HAP-1 (cell line): ENCODE data around the gene CLCF1.
"Not testable (repeated sequence)": the region's sequence is repeated elsewhere in the genome, so short reads cannot be mapped to it uniquely, and the experiment has no call there.

Source experiments
- DNase-seq, 2 experiments: peaks; one replicate each; pipeline ENCODE4 v3.0.0-alpha.2; 2016 to 2020; ENCODE audit warnings: low spot score in 2 of 2
- H3K27me3 ChIP-seq: fragments of 250-450 bp; sonication (Bioruptor Pico); 2 replicates; pipeline ENCODE4 v1.5.1; 2020; ENCODE audit warnings: low read depth, mild to moderate bottlenecking, moderate library complexity
- H3K36me3 ChIP-seq: fragments of 250-450 bp; sonication (Bioruptor Pico); replicated peaks from 2 replicates; pipeline ENCODE4 v1.5.1; 2020; ENCODE audit warnings: mild to moderate bottlenecking
- H3K4me1 ChIP-seq: fragments of 250-450 bp; sonication (Bioruptor Pico); 2 replicates; pipeline ENCODE4 v1.5.1; 2020; ENCODE audit warnings: mild to moderate bottlenecking
- H3K4me3 ChIP-seq: fragments of 250-450 bp; sonication (Bioruptor Pico); 2 replicates; pipeline ENCODE4 v1.5.1; 2020; ENCODE audit warnings: mild to moderate bottlenecking, moderate library complexity
- H3K9me3 ChIP-seq: fragments of 250-450 bp; sonication (Bioruptor Pico); 2 replicates; pipeline ENCODE4 v1.5.1; 2020; ENCODE audit warnings: mild to moderate bottlenecking, moderate library complexity
- in situ Hi-C: fragments of 300-500 bp; cut with MboI; formaldehyde crosslinking; loops from 3 replicates; pipeline ENCODE4 v1.14.3; 2020; ENCODE audit warnings: low sequenced_read_pairs, inconsistent platforms, mixed read lengths

Gene CLCF1

DNA sequence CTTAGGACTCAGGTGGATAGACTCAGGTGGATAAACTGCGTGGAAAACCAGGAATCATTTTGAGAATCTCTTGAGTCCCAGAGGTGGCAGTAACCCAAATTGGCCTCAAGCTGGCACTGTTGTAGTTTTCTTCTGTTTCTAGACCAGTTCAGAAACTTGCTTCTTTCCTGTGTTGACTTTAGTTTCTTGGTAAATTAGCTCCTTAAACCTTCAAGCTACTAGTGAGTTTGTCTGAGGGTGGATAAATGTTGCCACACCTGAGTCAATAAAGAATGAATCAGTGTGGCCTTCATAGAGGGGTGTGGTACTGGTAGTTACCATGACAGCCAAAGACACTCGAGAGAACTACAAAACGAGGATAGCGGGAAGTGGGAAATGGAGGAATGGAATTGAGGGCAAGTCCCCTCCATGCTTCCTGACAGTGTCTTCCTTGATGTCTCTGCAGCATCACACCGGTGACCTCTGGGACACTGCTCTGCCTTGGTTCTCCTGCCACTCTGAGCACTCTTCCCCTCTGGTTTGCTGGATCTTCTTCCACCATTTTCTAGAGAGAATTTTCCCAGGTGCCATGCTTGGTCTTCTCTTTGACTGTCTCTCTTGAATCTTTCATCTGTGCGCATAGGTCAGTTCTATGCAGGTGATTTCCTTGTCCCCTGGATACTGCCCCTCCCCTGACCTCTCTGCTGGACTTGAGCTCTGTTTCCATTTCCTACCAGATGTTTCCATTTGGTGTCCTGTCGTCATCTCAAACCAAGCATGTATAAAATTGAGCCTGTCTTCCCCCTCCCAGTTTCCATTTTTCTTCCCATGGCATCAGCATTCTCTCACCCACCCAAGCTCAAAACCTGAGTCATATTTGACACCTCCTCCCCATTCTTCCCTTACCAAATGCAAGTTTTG, 27.2 kb downstream of the CLCF1 start:
- H3K36me3 ChIP-seq = no peaks in the 10 kb centered on the region
- H3K27me3 ChIP-seq = no peaks in the 10 kb centered on the region
- peak in 1 of 2 experiments; percentile 22 for DNase-seq
- H3K4me1 ChIP-seq = no peaks in the 10 kb centered on the region
- in situ Hi-C loops = no loop called here
- no peak overlapping the region for H3K4me3 ChIP-seq
- no peaks in the 10 kb centered on the region for H3K9me3 ChIP-seq

- Histone ChIP-seq H3K4me1 (no peaks in the 10 kb centered on the region), H3K36me3 (no peaks in the 10 kb centered on the region), H3K4me3 (no peak overlapping the region), H3K27me3 (no peaks in the 10 kb centered on the region), H3K9me3 (no peaks in the 10 kb centered on the region)
- in situ Hi-C loops = no loop called here
- no peak for DNase-seq
Observed at GRCh38 chr11:67345247-67345919, 28.0 kb downstream of the CLCF1 start.

- no peaks in the 10 kb centered on the region for H3K9me3 ChIP-seq
- no peaks in the 10 kb centered on the region for H3K27me3 ChIP-seq
- H3K4me1 ChIP-seq = no peaks in the 10 kb centered on the region
- H3K4me3 ChIP-seq = no peak overlapping the region
- DNase-seq = no peak
- no peaks in the 10 kb centered on the region for H3K36me3 ChIP-seq
- in situ Hi-C loops = no loop called here
Observed at GRCh38 chr11:67344264-67344663, 29.1 kb downstream of the CLCF1 start.

DNA sequence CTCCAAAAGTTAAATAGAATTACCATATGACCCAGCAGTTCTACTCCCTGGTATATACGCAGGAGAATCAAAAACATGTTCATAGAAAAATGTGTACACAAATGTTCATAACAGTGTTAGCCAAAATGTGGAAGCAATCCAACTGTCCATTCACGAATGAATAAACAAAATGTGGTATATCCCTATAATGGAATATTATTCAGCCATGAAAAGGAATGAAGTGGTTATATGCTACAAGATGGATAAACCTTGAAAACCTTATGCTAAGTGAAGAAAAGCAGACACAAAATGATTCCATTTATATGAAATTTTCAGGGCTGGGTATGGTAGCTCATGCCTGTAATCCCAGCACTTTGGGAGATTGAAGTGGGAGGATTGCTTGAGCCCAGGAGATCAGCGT, 36.1 kb downstream of the CLCF1 start:
- no peaks in the 10 kb centered on the region for H3K9me3 ChIP-seq
- peaks cover 2% of the 10 kb centered on the region; the same call in 1 of the 2 replicates for H3K4me1 ChIP-seq
- no peak overlapping the region for H3K4me3 ChIP-seq
- DNase-seq = no peak
- no peaks in the 10 kb centered on the region for H3K27me3 ChIP-seq
- no peaks in the 10 kb centered on the region for H3K36me3 ChIP-seq
- in situ Hi-C loops = no loop called here

GRCh38 chr11:67332081-67332691, 41.2 kb downstream of the CLCF1 start:
- no peaks in the 10 kb centered on the region for H3K36me3 ChIP-seq

DNA sequence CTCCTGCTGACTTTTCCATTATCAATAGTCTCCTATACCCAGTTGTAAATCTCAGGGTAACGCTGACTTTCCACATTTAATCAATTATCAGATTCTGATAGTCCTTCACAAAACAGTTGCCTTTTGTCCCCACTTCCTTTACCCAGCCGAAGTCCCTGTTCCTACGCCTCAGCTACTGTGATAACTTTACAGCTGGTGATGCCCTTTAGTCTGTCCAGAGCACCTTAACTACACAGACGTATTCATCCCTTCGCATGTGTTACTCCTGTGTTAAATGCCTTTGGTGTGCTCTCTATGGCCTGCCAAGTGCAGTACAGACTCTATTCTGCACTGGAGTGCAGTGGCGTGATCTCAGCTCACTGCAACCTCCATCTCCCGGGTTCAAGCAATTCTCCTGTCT, 49.9 kb downstream of the CLCF1 start:
- no peak for DNase-seq
- no peak overlapping the region for H3K4me3 ChIP-seq
- H3K36me3 ChIP-seq = no peaks in the 10 kb centered on the region
- no peaks in the 10 kb centered on the region for H3K9me3 ChIP-seq
- no peaks in the 10 kb centered on the region for H3K4me1 ChIP-seq
- H3K27me3 ChIP-seq = no peaks in the 10 kb centered on the region
- in situ Hi-C loops = no loop called here

More at GRCh38 chr11:67332081-67332691, 41.2 kb downstream of the CLCF1 start:
- Histone ChIP-seq H3K27me3 (no peaks in the 10 kb centered on the region), H3K4me1 (peaks cover 4% of the 10 kb centered on the region; the same call in 1 of the 2 replicates), H3K4me3 (no peak overlapping the region), H3K9me3 (no peaks in the 10 kb centered on the region)
- peak in 1 of 2 experiments; percentile 11 for DNase-seq
- in situ Hi-C loops = no loop called here

DNA sequence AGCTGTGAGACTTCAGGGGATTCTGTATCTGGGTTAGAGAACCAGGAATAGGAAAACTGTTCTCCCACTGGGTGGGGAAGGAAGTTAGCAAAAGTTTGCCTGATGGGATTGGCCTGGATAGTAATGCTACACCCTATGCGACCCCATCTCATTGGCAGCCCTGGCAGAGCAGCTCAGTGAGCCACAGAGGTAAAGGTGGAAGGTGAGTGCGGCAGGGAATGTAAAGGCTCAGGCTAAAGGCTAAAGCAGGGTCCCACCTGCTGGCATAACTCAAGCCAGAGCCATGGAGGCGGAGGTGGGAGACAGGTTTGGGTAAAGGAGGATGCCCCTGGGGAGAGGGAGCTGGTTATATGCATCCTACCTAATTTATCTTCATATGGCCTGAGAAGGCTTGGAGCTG, 51.3 kb downstream of the CLCF1 start:
- Histone ChIP-seq H3K4me1 (no peaks in the 10 kb centered on the region), H3K27me3 (no peaks in the 10 kb centered on the region), H3K36me3 (no peaks in the 10 kb centered on the region), H3K4me3 (no peak overlapping the region), H3K9me3 (no peaks in the 10 kb centered on the region)
- in situ Hi-C loops = no loop called here
- DNase-seq = no peak

DNA sequence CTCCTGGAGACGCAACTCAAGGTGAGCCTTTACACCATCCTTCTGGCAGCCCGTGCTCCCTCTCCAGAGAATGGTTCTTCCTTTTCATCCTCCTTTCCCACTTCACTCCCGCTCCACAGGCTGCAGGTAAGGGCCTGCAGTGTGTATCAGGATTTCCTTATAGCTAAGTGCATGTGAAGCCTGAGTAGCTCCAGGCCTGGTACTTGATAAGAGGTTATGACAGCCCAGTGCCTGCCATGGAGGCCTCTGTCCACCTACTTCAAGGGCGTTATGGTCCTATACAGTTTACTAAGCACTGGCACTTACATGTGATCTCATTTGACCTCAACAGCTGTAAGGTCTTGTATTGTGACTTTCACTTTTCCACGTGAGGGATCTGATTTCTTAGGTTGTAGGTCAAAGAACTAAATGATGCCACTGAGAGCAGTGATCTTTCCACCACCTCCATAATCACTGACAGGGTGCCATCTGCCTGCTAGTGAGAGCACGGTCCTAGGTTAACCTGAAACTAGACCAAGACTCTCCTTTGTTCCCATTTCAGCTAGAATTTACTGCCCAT, 52.0 kb downstream of the CLCF1 start:
- Histone ChIP-seq H3K4me1 (peaks cover 1% of the 10 kb centered on the region; the same call in 1 of the 2 replicates), H3K36me3 (no peaks in the 10 kb centered on the region), H3K27me3 (no peaks in the 10 kb centered on the region), H3K4me3 (no peak overlapping the region), H3K9me3 (no peaks in the 10 kb centered on the region)
- DNase-seq = no peak
- in situ Hi-C loops = no loop called here

DNA sequence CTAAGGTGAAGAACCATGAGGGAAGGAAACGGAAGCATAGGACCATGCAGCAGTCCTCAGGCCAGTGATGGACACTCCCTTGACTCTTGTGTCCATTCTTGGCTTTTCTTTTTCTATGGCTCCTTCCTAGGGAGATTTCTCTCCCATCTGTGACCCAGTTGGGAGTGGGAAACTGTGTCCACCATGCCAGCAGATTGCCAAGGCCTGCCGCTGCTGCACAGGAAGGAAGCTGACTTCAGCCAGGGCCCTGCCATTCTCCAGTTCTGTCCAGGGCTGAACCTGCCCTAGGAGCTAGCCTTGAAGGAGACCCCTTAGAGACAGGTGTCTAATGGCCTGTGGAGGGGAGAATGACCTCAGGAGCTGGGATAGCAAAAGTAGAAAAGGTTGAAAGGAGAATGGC, 52.7 kb downstream of the CLCF1 start:
- no peak overlapping the region for H3K4me3 ChIP-seq
- H3K9me3 ChIP-seq = no peaks in the 10 kb centered on the region
- no peaks in the 10 kb centered on the region for H3K27me3 ChIP-seq
- peaks cover 3% of the 10 kb centered on the region; the same call in 1 of the 2 replicates for H3K4me1 ChIP-seq
- no peak for DNase-seq
- H3K36me3 ChIP-seq = no peaks in the 10 kb centered on the region
- in situ Hi-C loops = no loop called here

- no peak for DNase-seq
- in situ Hi-C loops = no loop called here
- H3K36me3 ChIP-seq = no peaks in the 10 kb centered on the region
- no peaks in the 10 kb centered on the region for H3K9me3 ChIP-seq
- no peaks in the 10 kb centered on the region for H3K27me3 ChIP-seq
- no peak overlapping the region for H3K4me3 ChIP-seq
- H3K4me1 ChIP-seq = peaks cover 3% of the 10 kb centered on the region; the same call in 1 of the 2 replicates
Observed at GRCh38 chr11:67320011-67320410, 53.4 kb downstream of the CLCF1 start.

DNA sequence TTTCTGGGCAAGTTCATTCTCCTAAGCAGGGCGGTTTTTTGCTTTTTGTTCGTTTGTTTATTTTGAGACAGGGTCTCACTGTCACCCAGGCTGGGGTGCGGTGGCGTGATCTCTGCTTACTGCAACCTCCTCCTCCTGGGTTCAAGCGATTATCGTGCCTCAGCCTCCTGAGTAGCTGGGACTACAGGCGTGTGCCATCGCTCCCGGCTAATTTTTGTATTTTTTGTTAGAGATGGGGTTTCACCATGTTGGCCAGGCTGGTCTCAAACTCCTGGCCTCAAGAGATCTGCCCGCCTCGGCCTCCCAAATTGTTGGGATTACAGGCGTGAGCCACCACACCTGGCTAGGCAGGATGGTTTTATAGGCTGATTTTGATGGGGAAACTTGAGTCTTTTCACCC, 54.5 kb downstream of the CLCF1 start:
- H3K9me3 ChIP-seq, H3K36me3 ChIP-seq, DNase-seq, H3K4me1 ChIP-seq, H3K27me3 ChIP-seq, H3K4me3 ChIP-seq: not testable (repeated sequence)
- in situ Hi-C loops = loop anchor here (5.0 to 10.0 kb wide), 2 partner anchors 57 to 234 kb away; no protein-coding TSS in a partner anchor

DNA sequence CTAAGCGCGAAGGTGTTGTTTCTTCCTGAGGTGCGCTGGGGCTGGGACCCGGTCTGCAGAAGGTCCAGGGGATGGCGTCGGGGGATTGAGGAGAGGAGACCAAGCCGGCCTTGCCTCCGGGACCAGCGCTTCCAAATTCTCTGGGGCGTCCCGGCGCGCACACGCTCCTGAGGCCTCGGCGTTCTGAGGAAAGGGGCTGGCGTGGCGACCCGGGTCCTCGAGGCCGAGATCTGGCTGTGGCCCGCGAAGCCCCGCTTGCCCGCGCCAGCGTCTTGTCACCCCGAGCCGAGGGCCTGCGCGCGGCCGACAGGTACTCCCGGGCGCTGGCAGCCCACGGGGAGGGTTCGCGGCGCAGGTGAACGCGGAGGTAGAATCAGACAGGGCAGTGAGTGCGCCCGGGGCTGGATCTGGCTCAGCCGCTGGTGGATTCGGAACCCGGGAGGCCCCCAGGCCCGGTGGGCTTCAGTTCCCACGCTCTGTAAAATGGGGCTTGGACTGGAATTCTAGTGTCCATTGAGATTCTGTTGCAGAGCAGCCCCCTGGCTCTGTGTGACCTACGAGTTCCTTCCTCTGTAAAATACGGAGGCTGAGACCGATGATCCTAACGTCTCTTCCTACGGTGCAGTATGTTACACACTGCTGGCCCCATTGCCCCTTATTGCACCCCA, 55.4 kb downstream of the CLCF1 start:
- Histone ChIP-seq H3K9me3 (no peaks in the 10 kb centered on the region), H3K27me3 (no peaks in the 10 kb centered on the region), H3K4me1 (peaks cover 3% of the 10 kb centered on the region; the same call in 1 of the 2 replicates), H3K36me3 (no peaks in the 10 kb centered on the region), H3K4me3 (peak overlapping the region; percentile 59)
- in situ Hi-C loops = loop anchor here (5.0 to 10.0 kb wide), 2 partner anchors 56 to 233 kb away; no protein-coding TSS in a partner anchor
- no peak for DNase-seq
